Posterior cingulate gyrus (tissue), 11 donors: ENCODE measurements around the gene AP2A2.
"Not testable (repeated sequence)": the region's sequence is repeated elsewhere in the genome, so short reads cannot be mapped to it uniquely, and the experiment has no call there.

Experiments used
- DNase-seq, 10 donors: peaks; one replicate each; pipeline versions ENCODE4 v3.0.0 to v3.0.0-alpha.2; 2020 to 2021; ENCODE audit warnings: mixed read lengths in 3 of 10
- intact Hi-C: fragments of 100-400 bp; cut with DNase I; formaldehyde crosslinking; loops from one replicate; pipeline ENCODE4 v1.15.1; 2023

Gene AP2A2

DNA sequence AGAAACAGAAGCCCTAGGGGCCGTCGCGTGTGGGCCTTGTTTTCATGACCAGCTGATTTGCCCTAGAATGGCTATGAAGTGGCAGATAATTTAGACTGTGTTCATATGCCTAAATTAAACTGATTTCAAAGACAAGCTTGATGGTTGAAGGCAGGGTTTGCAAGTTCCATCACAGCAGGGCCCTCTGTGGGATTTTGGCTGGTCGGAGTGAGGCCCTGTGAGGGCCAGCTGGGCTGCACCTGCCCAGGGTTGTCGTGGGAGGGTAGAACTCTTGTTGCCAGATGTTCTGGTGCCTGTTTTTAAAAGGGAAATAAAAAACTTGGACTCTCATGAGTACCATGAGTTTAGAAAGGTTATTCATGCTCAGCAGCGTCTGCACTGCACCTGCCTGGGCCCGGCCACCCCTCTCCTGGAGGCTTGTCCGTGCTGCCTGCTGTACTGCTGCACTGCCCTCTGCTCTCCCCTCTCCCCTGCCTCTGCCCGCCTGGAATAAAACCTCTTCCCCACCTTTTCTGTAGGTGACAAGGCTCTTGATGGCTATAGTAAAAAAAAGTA, 44.1 kb downstream of the AP2A2 start:
- intact Hi-C loops, result loop anchor here (10.0 kb wide), 1 partner anchor 125 kb away; the partner anchor contains the start of genes POLR2L and TSPAN4
- peak in 2 of 10 donors; percentile 56 to 66 for DNase-seq

- peak in 2 of 10 donors; percentile 78 to 88 for DNase-seq
- intact Hi-C loops, result loop anchor here (10.0 kb wide), 1 partner anchor 126 kb away; the partner anchor contains the start of genes POLR2L and TSPAN4
Measured at GRCh38 chr11:970319-970871, 44.7 kb downstream of the AP2A2 start.

GRCh38 chr11:971092-971690, 45.5 kb downstream of the AP2A2 start:
- intact Hi-C loops, result loop anchor here (10.0 kb wide), 1 partner anchor 126 kb away; the partner anchor contains the start of genes POLR2L and TSPAN4
- DNase-seq, result peak in 2 of 10 donors; percentile 68 to 75

DNA sequence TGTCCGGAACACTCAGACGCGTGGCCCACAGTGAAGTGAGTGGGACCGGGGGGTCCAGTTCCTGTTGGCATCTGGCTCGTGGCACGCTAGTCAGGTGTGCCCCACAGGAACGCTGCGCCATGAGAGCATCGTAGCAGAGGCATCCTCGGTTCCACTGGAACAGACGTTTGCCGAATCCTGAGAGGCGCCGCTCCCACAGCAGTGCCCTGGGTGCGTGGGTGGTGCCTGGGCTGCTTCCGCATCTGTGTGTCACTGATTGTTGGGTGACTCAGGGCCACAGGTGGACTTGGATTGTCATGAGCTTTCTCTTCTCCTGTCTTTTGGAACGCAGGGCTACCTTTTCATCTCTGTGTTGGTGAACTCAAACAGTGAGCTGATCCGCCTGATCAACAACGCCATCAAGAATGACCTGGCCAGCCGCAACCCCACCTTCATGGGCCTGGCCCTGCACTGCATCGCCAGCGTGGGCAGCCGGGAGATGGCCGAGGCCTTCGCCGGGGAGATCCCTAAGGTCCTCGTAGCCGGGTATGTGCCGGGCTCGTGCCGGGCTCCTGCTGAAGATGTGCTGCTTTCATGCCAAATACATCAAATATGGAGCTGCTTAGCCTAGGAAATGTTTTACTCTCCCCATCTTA, 46.2 kb downstream of the AP2A2 start:
- DNase-seq, result peak in 8 of 10 donors; percentile 51 to 95 (median 78)
- intact Hi-C loops, result loop anchor here (10.0 kb wide), 1 partner anchor 127 kb away; the partner anchor contains the start of genes POLR2L and TSPAN4

DNA sequence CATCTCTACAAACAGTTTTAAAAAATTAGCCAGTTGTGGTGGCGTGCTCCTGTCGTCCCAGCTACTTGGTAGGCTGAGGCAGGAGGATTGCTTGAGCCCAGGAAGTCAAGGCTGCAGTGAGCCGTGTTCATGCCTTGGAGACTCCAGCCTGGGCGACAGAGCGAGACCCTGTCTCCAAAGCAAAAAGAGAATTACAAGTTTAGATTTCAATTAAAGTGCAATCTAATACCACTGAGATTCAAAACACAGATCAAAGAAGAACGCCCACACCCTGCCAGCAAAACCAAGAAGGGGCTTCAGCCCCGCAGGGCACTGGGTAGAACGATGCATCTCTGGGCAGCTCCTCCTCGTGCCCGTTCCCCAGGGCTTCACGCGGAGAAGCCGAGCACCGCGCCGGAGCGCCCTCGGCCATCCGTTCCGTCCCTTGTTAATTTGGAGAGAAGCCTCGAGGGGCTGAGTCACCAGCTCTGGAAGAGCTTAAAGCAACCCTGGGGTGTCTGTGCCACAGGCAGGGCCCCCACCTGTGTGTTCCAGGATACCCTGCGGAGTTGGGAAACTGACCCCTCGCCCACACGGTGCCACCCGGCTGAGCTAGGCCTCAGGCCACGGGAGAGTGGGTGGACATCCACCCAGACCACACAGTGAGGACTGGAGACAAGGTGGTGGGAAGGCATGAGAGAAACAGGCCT, 47.0 kb downstream of the AP2A2 start:
- intact Hi-C loops, result loop anchor here (10.0 kb wide), 1 partner anchor 128 kb away; the partner anchor contains the start of genes POLR2L and TSPAN4
- peak in 2 of 10 donors; percentile 70 to 76 for DNase-seq

DNA sequence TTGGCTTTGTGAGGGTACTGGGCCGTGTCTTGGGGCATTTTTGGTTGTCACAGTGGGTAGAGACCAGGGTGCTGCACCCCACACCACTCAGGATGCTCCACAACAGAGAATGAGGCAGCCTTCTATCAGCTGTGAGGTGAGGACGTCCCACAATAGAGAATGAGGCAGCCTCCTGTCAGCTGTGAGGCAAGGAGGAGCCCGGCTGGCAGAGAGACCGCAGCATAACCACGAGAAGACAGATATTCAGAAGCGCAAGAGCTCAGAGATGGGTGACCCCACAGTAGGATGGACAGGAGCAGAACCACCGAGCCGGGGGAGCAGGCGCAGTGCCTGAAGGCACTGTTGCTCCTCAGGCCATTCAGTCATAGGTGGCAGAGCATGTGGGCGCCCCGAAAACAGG, 47.6 kb downstream of the AP2A2 start:
- DNase-seq, result peak in 1 of 10 donors; percentile 41
- intact Hi-C loops, result loop anchor here (10.0 kb wide), 1 partner anchor 128 kb away; the partner anchor contains the start of genes POLR2L and TSPAN4

DNA sequence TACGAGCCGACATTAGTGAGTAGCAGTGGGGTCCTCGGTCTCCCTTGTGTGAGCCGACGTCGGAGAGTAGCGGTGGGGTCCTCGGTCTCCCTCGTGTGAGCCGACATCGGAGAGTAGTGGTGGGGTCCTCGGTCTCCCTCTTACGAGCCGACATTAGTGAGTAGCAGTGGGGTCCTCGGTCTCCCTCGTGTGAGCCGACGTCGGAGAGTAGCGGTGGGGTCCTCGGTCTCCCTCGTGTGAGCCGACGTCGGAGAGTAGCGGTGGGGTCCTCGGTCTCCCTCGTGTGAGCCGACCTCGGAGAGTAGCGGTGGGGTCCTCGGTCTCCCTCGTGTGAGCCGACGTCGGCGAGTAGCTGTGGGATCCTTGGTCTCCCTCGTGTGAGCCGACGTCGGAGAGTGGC, 49.7 kb downstream of the AP2A2 start:
- intact Hi-C loops, result loop anchor here (10.0 kb wide), 1 partner anchor 131 kb away; the partner anchor contains the start of genes POLR2L and TSPAN4
- not testable (repeated sequence) for DNase-seq

GRCh38 chr11:975827-976226, 50.2 kb downstream of the AP2A2 start:
- intact Hi-C loops, result loop anchor here (2.0 to 10.0 kb wide), 2 partner anchors 51 to 131 kb away; partner anchors contain the start of genes AP2A2, POLR2L and TSPAN4

GRCh38 chr11:976431-977160, 50.9 kb downstream of the AP2A2 start:
- intact Hi-C loops, result loop anchor here (2.0 to 10.0 kb wide), 2 partner anchors 52 to 132 kb away; partner anchors contain the start of genes AP2A2, POLR2L and TSPAN4
- DNase-seq, result peak in 9 of 10 donors; percentile 41 to 94 (median 68)

More at GRCh38 chr11:975827-976226, 50.2 kb downstream of the AP2A2 start:
- DNase-seq, result peak in 6 of 10 donors; percentile 61 to 93 (median 84)

DNA sequence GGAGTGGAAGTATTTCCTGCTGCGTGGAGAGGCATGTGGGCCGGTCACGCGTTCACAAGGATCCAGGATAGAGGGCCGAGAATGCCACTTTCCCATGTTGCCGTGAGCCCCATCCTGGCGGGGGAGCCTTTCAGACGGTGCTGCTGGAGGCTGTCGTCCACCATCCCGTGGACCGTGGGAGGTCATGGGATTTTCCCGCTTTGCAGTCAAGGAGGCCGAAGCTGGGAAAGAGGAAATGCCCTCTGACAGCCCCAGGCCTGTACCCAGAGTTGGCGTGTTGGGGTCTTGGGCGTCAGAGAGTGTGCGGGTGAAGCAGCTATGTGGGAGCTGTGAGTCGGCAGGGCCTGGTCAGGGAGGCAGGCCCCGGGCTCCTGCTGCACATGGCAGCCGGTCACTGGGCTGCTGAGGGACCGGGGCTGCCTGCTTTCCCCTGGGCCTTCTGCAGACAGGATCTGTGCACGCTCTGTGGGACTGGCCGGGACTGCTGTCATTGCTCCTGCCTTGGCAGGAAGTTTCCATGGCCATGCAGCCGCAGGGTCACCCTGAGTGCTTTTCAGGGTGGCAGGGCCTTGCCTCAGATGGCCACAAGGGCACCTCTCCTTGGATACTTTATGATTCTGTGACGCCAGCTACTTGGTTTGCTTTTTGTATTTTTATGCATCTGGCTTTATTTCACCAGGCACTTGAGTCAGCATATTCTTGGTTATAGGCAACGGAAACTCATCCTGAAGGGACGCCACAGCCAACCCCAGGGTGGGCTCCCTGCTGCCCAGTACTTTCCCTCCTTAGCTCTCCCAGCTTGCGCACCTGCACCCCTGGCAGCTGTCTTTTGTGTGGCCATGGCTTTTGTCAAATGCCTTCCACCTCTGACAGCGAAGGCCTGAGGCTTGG, 52.4 kb downstream of the AP2A2 start:
- intact Hi-C loops, result loop anchor here (2.0 to 10.0 kb wide), 2 partner anchors 53 to 133 kb away; partner anchors contain the start of genes AP2A2, POLR2L and TSPAN4
- DNase-seq, result peak in 1 of 10 donors; percentile 79

- intact Hi-C loops, result loop anchor here (10.0 kb wide), 1 partner anchor 134 kb away; the partner anchor contains the start of genes POLR2L and TSPAN4
- DNase-seq, result no peak
Measured at GRCh38 chr11:978781-979180, 53.1 kb downstream of the AP2A2 start.

DNA sequence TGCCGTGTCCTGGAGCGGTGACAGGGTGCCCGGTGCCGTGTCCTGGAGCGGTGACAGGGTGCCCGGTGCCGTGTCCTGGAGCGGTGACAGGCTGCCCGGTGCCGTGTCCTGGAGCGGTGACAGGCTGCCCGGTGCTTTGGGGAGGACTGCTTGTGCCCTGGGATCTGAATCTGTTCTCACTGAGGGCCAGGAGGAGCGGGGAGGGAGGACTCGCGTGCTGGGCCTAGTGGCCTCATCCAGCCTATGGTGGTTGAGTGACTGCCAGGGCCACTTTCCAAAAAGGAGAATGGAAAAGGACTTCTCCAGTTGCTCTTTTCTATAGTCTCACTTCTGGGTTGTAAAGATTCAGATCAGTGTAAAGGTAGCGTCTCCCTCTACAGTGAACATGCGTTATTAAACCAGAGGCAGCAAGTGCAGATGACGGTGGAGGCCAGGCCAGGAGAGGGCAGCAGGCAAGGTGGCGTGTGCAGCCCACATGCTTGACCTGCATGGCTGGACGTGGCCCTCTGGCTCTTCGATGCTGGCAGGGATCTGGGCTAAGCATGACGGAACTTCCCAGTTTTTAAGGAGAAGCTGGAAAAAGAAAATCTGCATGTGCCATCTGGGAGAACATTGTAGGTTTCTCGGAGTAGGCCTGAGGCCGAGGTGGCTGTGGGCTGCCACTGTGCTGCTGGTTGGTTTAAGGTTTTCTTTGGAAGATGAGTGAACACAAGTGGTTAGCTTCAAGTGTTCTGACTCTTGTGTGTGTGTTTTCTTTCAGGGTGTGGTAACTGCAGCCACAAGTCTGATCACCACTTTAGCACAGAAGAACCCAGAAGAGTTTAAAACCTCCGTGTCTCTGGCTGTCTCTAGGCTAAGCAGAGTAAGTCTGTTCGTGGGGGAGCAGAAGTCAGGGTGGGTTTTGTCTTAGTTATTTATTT, 55.0 kb downstream of the AP2A2 start:
- intact Hi-C loops, result no loop called here
- DNase-seq, result no peak

- intact Hi-C loops, result no loop called here
- peak in 4 of 10 donors; percentile 54 to 92 (median 90) for DNase-seq
Measured at GRCh38 chr11:981764-982163, 56.1 kb downstream of the AP2A2 start.

- intact Hi-C loops, result no loop called here
- no peak for DNase-seq
Measured at GRCh38 chr11:984546-984945, 58.9 kb downstream of the AP2A2 start.

DNA sequence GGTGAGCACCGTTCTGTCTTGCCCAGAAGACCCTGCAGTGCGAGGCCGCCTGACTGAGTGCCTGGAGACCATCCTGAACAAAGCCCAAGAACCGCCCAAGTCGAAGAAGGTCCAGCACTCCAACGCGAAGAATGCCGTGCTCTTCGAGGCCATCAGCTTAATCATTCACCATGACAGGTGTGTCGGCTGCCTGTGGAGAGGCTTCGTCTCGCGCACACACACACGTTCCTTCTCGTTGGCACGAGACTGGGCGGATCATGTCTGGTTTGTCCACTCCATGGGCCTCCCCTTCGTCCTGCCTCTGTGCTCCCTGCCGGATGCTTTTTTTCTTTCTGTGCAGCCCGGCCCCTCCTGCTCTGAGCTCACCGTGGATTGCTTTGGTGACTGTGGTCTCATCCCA, 59.7 kb downstream of the AP2A2 start:
- intact Hi-C loops, result no loop called here
- DNase-seq, result no peak

- intact Hi-C loops, result no loop called here
- no peak for DNase-seq
Measured at GRCh38 chr11:985848-986247, 60.2 kb downstream of the AP2A2 start.
